ENCODE measurements around the gene CFAP43. TPM values are rescaled to one million over a fixed set of nuclear protein-coding genes. Genes with fewer than 3 reads are reported as not detected.

CFAP43 gene
- total RNA-seq, 4 donors from 2014 or later, result 0.16 to 0.45 (median 0.40) TPM; not detected in 1

GRCh38 chr10:104242545-104242944 lies 10.4 kb upstream of the CFAP43 start:
- no peak for TF ChIP-seq CTCF (IDR thresholded peaks at IDR 0.05)
- TF ChIP-seq POLR2AphosphoS5 (IDR thresholded peaks at IDR 0.05), result no peak
- no peak for TF ChIP-seq EP300 (IDR thresholded peaks at IDR 0.05)
- TF ChIP-seq POLR2A (IDR thresholded peaks at IDR 0.05), result no peak
- Histone ChIP-seq H3K27ac (no peak overlapping the region), H3K27me3 (peaks cover 15% of the 10 kb centered on the region), H3K4me3 (no peak overlapping the region), H3K9me3 (no peaks in the 10 kb centered on the region), H3K36me3 (no peaks in the 10 kb centered on the region), H3K4me1 (no peaks in the 10 kb centered on the region)
- no peak for ATAC-seq

- no peak overlapping the region for H3K27ac ChIP-seq
- H3K36me3 ChIP-seq, result no peaks in the 10 kb centered on the region
- no peak overlapping the region for H3K4me3 ChIP-seq
- 60 to 62% methylated on average over 1 to 2 of the region's 2 CpGs for WGBS, 2 donors (ENCODE audit: low coverage in 1 of 2)
- no peaks in the 10 kb centered on the region for H3K4me1 ChIP-seq
- no peak for ATAC-seq
- H3K27me3 ChIP-seq, result peaks cover 25% of the 10 kb centered on the region
- H3K9me3 ChIP-seq, result peaks cover 0 to 3% (median 0%) of the 10 kb centered on the region in 3 donors
- no peak for TF ChIP-seq POLR2AphosphoS5 (IDR thresholded peaks at IDR 0.05)
- no peak for TF ChIP-seq EP300 (IDR thresholded peaks at IDR 0.05)
- no peak for TF ChIP-seq POLR2A (IDR thresholded peaks at IDR 0.05)
- TF ChIP-seq CTCF (IDR thresholded peaks at IDR 0.05), result no peak
Observed at GRCh38 chr10:104240078-104240477, 7.9 kb upstream of the CFAP43 start.

- H3K9me3 ChIP-seq, result peaks cover 0 to 6% (median 0%) of the 10 kb centered on the region in 3 donors
- 60 to 84% methylated on average over 2 to 3 of the region's 3 CpGs for WGBS, 2 donors (ENCODE audit: low coverage in 1 of 2)
- no peak for TF ChIP-seq POLR2AphosphoS5 (IDR thresholded peaks at IDR 0.05)
- TF ChIP-seq POLR2A (IDR thresholded peaks at IDR 0.05), result no peak
- TF ChIP-seq EP300 (IDR thresholded peaks at IDR 0.05), result no peak
- TF ChIP-seq CTCF (IDR thresholded peaks at IDR 0.05), result no peak
- no peaks in the 10 kb centered on the region for H3K36me3 ChIP-seq
- H3K27ac ChIP-seq, result no peak overlapping the region
- H3K4me1 ChIP-seq, result peaks cover 0 to 17% (median 5%) of the 10 kb centered on the region in 3 donors
- H3K27me3 ChIP-seq, result peaks cover 19% of the 10 kb centered on the region
- ATAC-seq, result no peak
- H3K4me3 ChIP-seq, result no peak overlapping the region
Observed at GRCh38 chr10:104235801-104236200, 3.6 kb upstream of the CFAP43 start.

- Histone ChIP-seq H3K4me3 (no peak overlapping the region), H3K36me3 (no peaks in the 10 kb centered on the region), H3K4me1 (peaks cover 0 to 17% (median 5%) of the 10 kb centered on the region in 3 donors), H3K27me3 (peaks cover 19% of the 10 kb centered on the region), H3K27ac (no peak overlapping the region), H3K9me3 (peaks cover 0 to 6% (median 0%) of the 10 kb centered on the region in 3 donors)
- 67 to 100% methylated on average over 1 of the region's 1 CpG for WGBS, 2 donors (ENCODE audit: low coverage in 1 of 2)
- ATAC-seq, result no peak
- TF ChIP-seq EP300 (IDR thresholded peaks at IDR 0.05), result no peak
- TF ChIP-seq CTCF (IDR thresholded peaks at IDR 0.05), result no peak
- TF ChIP-seq POLR2AphosphoS5 (IDR thresholded peaks at IDR 0.05), result no peak
- TF ChIP-seq POLR2A (IDR thresholded peaks at IDR 0.05), result no peak
Observed at GRCh38 chr10:104234934-104235333, 2.8 kb upstream of the CFAP43 start.

- Histone ChIP-seq H3K27ac (no peak overlapping the region), H3K9me3 (peaks cover 0 to 6% (median 0%) of the 10 kb centered on the region in 3 donors), H3K4me3 (no peak overlapping the region), H3K4me1 (peaks cover 0 to 17% (median 5%) of the 10 kb centered on the region in 3 donors), H3K27me3 (peaks cover 13% of the 10 kb centered on the region), H3K36me3 (no peaks in the 10 kb centered on the region)
- WGBS, 2 donors (ENCODE audit: low coverage in 1 of 2), result 63% methylated on average over 1 of the region's 1 CpG; no CpG with 5 or more reads in 1 of the 2 donors
- TF ChIP-seq POLR2AphosphoS5 (IDR thresholded peaks at IDR 0.05) (no peak), CTCF (IDR thresholded peaks at IDR 0.05) (no peak), EP300 (IDR thresholded peaks at IDR 0.05) (no peak), POLR2A (IDR thresholded peaks at IDR 0.05) (no peak)
- ATAC-seq, result no peak
Observed at GRCh38 chr10:104233817-104234216, 1.7 kb upstream of the CFAP43 start.

Measured in gastroesophageal sphincter (tissue), 4 donors.